AML-193 (cell line): ENCODE measurements around the gene LHPP.

ENCODE experiments used
- DNase-seq, 2 experiments: peaks; one replicate each; lab custom pipeline; 2025; lab: John Stamatoyannopoulos, UW

The LHPP gene

DNA sequence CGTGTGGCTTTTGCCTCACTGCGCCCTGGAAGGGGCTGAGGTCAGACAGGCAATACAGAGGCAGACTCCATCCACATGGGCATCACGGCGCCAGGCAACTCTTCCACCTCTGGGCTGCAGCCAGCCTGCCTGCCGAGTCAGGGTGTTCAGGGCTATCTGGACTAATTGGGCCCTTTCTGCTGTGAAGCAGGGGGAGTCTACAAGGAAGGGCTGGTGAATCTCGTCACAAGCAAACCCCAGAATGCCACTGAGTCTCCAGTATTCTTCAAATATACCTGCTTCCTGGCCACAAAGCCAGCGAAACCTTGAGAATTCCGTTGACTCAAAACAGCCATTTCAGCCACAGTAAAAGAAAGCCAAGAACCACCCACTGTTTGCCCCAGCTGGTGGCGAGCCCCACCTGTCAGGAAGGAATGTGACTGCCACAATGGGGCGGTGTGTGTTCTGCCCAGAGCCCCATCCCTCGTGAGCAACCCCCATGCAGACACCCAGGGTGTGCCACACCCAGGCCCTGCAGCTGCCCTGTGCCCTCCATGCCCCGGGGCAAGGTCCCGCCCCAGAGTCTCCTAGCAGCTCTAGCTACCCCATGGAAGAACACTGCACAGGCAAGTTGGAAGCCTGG is 165.2 kb downstream of the LHPP start:
- DNase-seq: no peak

DNA sequence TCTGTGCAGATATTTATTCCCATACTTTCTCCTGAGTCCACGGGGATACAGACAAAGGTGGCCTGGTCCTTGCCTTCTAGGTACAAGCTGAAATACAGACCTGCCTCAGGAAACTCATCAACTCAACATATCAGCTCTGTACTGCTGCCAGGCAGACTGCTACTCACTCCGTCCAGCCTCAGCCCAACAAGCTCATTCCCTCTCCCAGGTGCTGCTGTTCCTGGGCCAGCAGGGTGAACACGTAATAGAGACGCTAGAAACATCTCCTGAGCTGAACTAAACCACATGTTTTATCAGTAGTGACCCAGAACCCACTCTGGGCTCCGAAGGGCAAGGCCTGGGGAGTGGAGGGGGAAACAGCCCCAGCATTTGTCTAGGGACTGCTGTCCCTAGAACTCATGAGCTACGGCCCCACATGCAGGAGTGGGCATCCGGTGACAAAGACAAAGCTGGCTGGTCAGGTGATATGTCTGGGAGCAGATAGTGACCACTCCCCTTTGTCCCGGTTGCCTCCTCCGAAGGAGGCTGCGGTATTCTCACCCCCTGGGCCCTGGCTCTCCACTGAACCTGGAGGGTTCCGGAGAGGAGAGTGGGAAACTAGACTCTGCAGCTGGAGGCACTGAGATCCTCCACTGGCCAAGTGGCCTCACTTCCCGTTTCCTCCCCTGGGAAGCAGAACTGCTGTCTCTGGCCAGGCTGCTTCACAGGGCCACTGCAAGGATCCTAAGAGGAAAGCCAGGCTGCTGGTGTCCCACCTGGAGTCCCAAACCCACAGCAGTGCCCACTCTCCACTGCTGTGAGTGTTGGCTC is 166.4 kb downstream of the LHPP start:
- no peak for DNase-seq

DNA sequence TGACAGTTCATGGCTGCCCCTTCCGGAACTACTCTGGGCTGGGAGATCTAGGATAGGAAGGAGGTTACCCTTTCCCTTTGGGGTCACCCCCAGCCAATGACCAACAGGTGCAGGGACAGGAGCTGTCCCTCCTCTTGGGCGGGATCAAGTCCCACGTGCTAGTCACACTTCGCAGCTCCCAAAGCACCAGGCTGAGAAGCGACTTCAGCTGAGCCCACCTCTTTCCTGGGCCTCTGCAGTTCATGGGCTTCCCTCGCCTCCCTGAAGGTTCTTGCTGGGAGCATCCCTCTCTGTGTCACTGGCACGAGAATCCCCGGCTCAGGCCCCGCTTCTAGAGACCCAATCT is 167.0 kb downstream of the LHPP start:
- DNase-seq: no peak

DNA sequence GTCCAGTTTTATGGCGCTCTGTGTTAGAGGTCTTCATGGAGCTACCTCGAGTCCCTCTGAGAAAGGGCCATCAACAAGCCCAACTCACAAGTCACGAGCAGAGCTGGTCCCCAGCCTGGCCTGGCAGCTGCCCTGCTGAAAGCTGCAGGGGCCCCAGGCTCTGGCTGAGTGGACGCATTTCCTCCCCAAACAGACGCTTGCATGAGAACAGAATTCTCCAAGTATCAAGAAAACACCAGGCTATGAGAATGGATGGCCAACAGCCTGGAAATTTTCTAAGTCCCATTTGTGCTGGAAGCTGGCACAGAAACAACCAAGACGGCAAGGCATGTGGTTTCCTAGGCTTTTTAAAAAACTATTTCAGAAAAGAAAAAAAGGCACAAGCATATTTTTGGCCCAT is 167.8 kb downstream of the LHPP start:
- DNase-seq: no peak

DNA sequence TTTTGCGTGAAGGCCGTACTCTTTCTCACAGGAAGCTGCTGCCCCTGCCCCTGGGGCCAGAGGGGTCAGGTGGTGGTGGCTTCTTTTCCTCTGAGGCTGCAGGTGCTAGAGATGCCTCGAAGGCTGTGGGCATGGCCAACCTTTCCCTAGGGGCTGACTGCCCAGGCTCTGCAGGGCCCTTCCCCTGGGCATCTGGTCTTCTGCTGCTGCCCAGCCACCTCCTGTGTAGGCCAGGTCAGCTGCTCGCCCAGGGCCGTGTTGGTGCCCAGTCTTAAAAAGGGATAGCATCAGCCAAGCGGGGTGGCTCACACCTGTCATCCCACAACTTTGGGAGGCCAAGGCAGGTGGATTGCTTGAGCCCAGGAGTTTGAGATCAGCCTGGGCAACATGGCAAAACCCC is 168.2 kb downstream of the LHPP start:
- DNase-seq: no peak

DNA sequence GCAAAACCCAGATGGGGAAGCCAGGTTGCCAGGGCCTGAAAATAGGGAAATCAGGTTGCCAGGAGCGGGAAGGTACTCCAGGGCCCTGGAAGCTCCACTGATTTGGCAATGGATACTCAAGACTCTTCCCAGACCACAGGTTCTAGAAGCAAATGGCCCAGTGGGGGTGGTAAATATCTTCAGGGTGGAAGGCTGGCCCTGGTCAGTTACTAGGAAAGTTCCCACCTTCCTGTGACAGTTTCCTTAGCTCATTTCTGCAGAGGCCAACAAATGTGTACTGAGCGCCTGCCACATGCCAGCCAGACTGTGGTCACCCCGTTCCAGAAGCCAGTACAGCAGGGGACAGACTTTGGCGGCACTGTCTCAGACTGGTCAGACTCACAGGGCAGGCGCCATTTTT is 168.9 kb downstream of the LHPP start:
- no peak for DNase-seq

DNA sequence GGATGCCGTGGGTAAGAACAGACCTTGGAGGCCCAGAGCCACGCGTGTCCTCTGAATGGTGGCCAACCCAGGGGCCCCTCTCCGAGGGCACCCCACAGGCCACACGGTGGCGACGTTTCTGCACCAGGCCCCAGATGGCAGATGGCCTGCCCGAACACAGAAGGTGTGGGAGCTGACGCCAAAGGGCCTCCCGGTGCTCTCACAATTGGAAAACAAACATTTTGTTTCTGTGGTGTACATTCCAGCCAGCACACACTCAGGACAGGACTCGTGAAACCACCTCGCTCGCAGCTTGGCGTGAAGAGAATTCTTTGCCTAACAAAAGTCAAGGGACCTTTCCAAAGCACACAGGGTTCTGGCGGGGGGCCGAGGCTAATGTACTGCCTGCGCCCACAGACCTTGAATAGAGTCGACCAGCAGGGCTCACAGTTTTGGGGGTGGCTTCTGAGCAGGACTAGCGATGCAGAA is 170.5 kb downstream of the LHPP start:
- DNase-seq: no peak

DNA sequence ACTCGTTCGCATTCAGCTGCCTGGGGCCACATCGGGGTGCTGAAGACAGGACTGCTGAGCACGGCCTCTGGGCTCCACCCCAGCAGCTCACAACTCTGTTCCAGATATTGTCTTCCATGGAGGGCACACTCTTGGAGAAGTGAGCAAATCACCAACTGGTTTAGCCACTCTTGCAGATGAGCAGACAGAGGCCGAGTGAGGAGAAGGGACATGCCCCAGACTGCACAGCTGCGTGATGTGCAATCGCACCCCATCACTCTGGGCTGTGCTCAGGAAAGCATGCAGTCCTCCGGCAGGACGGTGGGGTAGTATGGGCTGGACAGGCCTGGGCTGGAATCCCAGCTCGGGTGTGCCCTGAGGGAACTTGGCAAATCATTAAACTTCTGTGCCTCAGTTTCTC is 170.9 kb downstream of the LHPP start:
- no peak for DNase-seq

DNA sequence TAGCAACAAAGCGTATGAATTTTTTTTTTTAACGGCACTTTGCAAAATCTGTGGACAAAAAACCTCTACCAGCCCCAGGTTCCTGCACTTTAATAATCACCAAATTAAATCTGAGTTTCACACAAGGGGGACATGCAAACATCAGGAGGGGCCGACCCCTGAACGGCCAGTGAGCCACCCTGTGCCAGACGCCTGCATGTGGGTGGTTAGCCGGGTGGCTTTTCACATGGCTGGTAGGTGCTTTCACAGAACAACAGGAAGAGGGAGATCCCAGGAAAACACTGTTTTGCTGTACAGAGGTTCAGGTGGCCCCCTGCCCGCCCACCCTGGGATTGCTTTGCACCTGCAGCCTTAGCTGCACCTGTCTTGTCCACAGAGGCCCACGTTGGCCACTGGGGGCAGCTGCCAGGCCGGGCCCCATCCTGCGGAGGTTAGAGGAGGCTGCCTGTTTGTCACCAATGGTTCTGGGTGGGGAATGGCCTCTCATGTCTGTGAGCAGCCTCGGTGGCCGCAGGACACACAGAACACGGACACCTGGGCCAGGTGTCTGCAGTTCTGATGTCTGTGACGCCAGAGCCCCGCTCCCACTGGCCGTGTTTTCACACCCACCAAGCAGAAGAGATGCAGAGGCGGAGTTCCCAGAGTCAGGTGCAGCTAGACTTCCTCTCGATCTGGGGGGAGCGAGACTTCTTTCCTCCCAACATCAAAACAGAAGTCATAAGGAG is 174.8 kb downstream of the LHPP start:
- no peak for DNase-seq

DNA sequence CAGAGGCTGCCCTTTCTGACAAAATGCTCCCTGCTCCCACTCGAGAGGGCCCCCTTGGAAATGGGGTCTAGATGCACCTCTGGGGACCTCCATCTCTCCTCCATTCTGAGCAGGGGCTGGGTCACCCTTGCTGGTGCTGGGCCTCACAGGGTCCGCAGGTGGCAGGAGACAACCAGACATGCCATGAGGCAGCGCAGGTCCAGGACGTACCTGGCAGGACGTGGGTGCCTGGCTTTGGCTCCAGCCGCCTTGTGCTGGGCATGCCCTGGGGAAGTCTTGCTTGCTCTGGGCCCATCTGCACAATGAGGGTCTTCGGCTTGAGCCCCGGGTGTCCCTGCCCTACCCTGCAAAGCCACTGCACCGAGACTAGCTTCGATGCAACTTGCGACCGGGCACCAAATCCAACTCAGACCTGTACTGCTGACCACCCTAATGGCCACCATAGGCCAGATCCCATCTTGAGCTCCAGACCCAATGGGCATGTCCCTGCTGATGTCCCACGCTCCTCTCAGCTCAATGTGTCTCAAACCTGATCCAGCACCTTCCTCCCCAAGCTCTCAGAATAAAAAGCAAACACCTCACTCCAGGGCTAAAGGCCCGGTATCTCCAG is 175.6 kb downstream of the LHPP start:
- DNase-seq: no peak

DNA sequence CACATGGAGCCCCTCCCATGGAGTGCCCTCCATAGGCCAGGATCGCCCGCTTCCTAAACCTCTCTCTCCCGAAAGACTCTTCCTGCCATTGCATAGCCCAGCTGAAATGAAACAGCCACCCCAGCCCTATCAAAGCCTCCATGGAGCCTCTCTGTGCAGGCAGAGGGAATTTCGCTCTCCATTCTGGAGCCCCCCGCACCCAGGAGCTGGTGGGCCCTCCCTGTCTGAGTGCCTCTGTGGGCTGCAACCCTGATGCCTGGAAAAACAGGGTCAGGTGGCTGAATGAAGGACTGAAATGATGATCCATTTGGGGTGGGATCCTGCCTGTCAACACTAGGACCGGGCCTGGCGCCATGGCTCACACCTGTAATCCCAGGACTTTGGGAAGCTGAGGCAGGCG is 176.1 kb downstream of the LHPP start:
- no peak for DNase-seq

DNA sequence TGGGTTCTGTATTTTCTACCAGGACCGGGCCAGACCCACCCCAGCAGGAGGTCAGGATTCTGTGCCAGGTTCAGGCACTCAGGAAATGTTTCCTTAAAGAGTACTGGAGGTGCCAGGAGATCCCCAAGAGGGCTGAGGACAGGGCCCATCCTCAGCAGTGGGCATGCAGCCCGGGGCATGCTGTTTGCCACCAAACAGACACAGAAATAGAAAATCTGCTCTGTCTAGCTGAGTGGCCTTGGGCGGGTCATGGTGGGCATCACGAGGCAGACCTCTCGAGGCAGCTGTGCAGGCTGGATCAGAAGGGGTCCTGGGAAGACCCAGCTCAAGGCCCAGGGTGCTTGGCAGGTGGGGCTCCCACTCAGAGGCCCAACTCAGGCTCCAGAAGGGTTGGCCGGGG is 177.6 kb downstream of the LHPP start:
- no peak for DNase-seq

DNA sequence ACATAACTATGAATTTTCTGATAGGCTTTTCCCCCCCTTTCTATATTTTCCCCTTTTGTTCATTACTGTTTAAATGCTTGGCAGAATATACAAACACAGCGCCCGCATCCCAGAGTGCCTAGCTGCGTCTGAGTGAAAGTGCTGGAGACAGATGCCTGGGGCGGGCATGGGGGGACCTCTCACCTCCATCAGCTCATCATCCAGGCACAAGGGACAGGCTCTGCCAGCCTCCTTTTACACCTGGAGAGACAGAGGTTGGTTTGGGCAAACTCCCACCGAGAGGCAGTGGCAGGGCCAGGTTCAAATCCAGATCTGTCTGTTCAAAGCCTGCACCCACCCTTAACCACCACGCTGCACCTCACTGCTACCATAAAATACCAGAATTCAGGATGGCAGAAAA is 178.0 kb downstream of the LHPP start:
- DNase-seq: no peak

DNA sequence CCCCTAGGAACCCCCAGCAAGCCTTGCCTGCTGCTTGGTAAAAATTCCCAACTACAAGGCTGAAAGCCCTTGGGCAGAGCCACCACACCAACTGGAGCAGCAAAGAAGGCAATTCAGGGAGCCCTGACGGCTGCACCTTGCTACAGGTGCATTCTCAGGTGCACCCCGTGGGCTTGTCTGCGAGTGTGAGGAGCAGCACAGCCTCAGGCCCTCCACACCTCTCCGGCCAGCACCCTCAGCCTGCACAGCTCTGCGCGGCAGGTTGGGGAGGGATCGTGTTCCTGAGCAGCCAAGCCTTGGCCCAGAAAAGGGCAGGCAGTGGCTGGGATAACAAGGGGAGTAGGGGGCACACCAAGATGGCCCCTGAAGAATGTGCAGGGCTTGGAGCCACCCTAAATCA is 178.4 kb downstream of the LHPP start:
- no peak for DNase-seq

DNA sequence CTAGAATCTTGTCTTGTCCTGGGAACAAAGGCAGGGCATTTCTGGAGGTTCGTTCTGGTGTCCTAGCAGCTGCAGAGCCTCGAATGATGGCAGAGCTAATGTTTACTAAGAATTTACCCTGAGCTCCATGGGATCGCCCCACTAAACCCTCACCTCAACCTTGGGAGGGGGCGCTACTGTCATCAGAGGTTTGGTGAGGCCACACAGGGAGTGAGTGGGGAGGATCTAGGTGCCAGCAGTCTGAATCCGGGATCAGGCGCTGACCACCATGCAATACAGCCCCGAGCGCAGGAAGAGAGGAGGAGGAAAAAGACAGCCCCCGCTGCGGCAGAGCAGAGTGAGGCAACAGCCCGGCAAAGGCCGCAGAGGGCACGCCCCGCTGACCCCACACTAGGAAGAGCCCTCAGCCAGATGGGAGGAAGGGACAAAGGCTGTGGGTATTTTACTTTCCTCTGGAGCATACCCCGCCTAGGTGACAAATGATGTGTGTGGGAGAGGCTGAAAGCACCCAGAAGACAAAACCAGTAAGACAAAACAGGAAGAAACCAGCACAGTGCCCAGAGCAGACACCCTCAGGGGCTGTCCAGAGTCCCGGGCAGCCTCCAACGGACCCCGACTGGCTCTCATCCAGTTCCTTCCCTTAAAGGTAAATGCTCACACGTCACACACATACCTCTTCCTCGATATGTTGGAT is 179.1 kb downstream of the LHPP start:
- DNase-seq: peak; percentile 91 to 93

DNA sequence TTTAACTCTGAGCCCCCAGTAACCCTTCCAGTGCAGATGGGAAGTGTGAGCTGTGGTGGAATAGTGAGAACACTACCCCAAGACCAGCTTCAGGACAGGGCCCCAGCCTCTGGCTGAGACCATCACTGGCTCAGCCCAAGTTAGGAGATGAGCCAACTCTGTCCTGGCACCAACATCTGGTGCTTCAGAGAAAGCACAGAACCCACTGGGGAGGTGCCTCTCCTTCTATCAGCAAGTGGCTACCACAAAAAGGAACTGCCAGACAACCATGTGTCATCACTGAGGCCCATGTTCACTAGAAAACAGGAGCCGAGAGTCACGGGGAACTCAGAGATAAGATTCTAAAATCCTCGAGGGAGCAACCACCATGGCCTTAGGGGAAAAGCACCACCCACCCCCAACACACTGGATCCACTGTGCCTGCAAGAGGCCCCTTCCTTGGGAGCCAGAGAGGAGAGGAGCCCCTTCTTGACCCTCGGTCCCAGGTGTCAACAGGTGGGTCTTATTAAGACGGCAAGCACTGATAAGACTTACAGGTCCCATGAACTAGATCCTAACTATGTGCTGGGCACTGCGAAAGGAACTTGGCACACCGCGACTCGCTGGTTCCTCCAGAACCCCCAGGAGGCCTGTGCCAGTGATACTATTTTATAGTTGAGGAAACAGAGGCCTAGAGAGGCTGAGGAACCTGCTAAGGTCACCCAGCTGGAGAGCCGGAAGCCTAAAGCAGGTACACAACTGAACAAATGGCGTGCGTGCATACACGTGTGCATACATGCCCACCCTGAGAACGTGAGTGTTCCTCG is 179.9 kb downstream of the LHPP start:
- peak; percentile 78 to 81 for DNase-seq

DNA sequence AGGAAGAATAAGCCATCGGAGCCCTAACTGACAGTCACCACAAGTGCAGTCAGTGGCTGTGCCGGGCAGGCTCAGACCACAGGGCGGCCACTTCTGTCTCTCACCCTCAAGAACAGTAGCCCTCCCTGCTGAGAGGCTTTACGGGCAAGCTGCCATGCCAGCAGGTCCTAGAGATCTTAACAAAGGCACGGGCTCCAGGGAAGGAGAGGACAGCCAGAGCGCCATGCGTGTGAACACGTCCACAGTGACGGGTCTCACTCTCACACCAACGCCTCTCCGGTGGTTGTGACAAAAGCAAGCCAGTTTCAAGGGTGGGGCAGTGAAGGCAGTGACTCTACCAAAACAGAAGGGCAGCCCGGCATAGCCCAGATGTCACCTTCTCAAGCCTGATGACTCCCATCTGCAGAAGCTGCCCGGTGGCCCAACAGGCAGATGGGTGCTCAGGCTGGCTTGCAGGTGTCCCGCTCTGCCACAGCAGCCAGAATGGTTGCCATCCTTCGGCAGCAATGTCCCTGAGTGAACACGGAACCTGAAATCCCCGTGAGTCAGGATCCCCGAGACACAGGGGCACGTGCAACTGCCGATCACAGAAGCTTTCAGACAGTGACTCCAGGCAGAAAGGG is 180.6 kb downstream of the LHPP start:
- DNase-seq: no peak

DNA sequence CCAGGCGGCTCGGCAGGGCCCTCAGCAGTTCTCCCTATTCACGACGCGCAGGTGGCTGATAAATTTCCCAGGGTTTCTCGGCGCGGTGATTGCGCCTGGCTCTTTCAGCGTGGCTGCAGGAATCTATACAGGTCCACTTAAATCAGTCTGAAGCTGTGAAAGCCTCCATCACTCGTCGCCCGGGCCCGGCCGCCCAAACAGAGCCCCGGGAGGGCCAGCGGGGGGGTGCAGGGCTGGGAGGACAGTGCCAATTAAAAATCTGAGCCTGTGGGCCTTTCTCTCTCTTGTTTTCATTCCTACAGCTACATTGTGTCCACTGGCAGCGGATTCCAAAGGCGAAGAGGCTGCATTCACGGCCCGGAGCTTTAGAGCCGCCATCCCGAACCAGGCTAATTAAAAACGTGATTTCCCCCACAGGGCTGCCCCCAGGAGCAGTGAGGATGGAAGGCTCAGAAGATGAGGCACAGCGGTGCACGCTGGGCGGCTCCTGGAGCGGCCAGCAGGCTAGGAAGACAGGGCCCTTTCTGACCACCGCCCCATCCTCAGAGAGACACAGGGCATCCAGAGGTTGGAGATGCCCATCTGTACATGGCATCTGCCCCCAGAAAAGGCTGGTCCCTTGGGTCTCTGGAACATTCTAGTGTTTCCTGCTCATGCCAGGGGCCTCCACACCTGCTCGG is 181.8 kb downstream of the LHPP start:
- DNase-seq: no peak

DNA sequence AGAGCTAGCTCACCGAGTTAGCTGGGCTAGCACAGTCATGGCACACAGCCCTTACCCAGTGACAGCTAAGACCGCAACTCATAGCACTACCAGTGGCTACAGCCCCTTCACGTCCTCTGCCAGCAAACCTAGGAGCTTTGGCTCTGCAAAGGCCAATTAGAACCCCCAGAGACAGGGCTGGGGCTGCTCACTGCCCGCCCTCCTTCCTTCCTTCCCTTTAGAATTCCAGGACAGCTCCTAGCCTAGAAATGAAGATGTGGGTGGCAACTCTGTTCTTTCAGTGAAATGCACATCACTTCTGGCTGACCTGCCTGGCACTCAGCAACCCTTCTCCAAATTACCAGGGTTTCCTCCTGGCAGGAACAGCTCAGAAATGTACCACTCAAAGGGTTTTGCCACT is 182.6 kb downstream of the LHPP start:
- DNase-seq: no peak

DNA sequence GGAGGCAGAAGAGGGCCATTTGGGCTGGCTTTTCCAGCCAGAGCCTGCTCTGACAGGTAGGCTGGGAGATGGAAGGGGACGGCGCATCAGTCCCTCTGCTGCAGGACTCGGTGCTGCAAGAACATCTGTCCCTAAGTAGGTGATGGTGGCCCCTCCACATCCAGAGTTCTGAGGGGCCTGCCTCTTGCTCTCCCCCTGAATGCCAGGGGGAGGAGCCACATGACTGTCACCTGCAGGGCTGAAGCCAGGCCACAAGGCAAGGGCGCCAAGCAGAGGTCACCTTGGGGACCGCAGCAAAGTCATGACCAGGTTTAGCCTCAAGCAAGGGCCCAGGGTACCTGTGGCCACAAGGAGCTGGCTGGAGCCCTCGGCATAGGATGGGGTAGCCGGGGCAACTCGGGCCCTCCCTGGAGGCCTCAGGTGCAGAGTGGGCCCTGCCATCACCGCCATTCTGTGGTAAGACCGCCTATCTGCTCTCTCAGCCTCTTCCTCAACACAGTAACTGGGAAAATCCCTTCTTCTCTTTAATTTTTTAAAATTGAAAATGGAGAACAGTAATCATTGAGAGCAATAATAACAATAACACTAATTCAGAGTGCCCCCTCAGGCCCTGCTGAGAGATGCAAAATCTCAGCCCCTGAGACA is 183.3 kb downstream of the LHPP start:
- DNase-seq: no peak
